ENCODE results near the gene HSPA9. TPM values are rescaled to one million over a fixed set of nuclear protein-coding genes. Genes with fewer than 3 reads are reported as not detected.
A peak's percentile ranks its signal among the peaks of the same experiment; 100 is the strongest.

HSPA9 gene
- total and polyA plus RNA-seq, 10 of the 15 experiments (the other 5 are each of a cell fraction or from before 2014, with no cell fraction given) = 145 to 455 (median 343) TPM

- 0 out of 2 replicates have a peak, but pooled peaks have one; percentile 81 for TF ChIP-seq YY1 (IDR thresholded peaks at IDR 0.05; ENCODE audit: low read depth, low read length)
- no peak for TF ChIP-seq ZNF622 (IDR thresholded peaks at IDR 0.05)
- no peak for TF ChIP-seq HSF1 (IDR thresholded peaks at IDR 0.05; ENCODE audit: low read depth, low read length)
- TF ChIP-seq ELK1 (IDR thresholded peaks at IDR 0.05; ENCODE audit: low read depth, low read length) = peak; percentile 88
- peak; percentile 99 for TF ChIP-seq CHD2 (IDR thresholded peaks at IDR 0.05; ENCODE audit: borderline replicate concordance, low read depth, low read length)
- TF ChIP-seq IRF5 (IDR thresholded peaks at IDR 0.05; ENCODE audit: borderline replicate concordance) = peak; percentile 79
- peak in 1 of 2 experiments; percentile 72 for TF ChIP-seq BHLHE40 (IDR thresholded peaks at IDR 0.05; ENCODE audit: borderline replicate concordance in 1 of 2, low read depth in 2 of 2, low read length in 1 of 2)
- TF ChIP-seq POLR2A (IDR thresholded peaks at IDR 0.05; ENCODE audit: low read depth, low read length) = peak; percentile 86
- TF ChIP-seq ZNF687 (IDR thresholded peaks at IDR 0.05) = peak; percentile 17; the same call in 1 of the 2 replicates
- 0 out of 2 replicates have a peak, but pooled peaks have one; percentile 43 for TF ChIP-seq ATF2 (IDR thresholded peaks at IDR 0.05; ENCODE audit: low read length)
- peak; percentile 43; the same call in 1 of the 2 replicates for TF ChIP-seq SPI1 (IDR thresholded peaks at IDR 0.05; ENCODE audit: borderline replicate concordance, insufficient read depth, low read depth, low read length)
- TF ChIP-seq MLLT1 (IDR thresholded peaks at IDR 0.05) = peak; percentile 80
- TF ChIP-seq RELA (IDR thresholded peaks at IDR 0.05; ENCODE audit: borderline replicate concordance, partially characterized antibody) = peak; percentile 76
- no peak for TF ChIP-seq ZBTB33 (IDR thresholded peaks at IDR 0.05)
These were observed 32.1 kb downstream of the HSPA9 start, which contains the start of gene ETF1 (continued) for GRCh38 chr5:138542956-138543729.
